Measurements from ENCODE around the gene PRDX2. TPM values are rescaled to one million over a fixed set of nuclear protein-coding genes. Genes with fewer than 3 reads are reported as not detected.

PRDX2 gene
- total RNA-seq, 1 donor from 2014 or later, result 190 TPM

DNA sequence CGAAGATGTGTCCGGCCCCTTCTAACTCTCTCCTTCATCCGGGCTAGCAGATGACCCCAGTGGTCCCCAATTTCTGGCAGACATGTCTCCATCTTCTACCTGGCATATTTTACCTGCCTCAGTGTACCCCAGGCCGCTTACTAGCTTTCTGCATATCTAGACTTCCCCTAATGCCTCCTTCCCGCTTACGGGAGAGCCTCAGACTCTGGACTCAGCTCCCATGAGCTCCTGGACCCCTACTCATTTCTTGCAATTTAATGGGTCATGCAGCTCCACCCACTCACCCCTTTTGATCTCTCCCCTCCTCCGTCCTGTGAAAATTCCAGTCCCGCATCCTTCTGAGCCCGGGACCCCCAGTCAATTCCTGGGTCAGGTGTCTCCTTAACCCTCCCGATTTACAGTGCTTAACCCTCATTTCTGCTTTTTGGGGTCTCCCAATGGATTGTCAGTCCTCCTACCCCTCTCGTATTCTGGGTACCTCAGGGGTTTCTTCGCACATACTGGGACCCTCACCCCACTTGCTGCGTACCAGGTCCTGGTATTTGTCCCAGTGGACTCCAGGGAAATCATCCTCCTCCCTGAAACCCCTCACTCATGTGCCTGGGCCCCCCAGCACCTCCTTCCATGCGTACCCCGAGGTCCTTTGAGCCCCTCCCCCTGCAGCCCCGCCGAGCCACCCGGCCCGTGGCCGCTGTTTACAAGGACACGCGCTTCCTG, 10.8 kb downstream of the PRDX2 start:
- Histone ChIP-seq H3K4me1 (peaks cover 49% of the 10 kb centered on the region), H3K27ac (peak overlapping the region; percentile 97), H3K4me3 (peak overlapping the region; percentile 85 to 96), H3K36me3 (no peaks in the 10 kb centered on the region), H3K27me3 (no peaks in the 10 kb centered on the region), H3K9me3 (no peaks in the 10 kb centered on the region)
- intact Hi-C loops (cut with DNase I), result no loop called here
- TF ChIP-seq POLR2A (IDR thresholded peaks at IDR 0.05) (no peak), POLR2AphosphoS5 (IDR thresholded peaks at IDR 0.05; ENCODE audit: insufficient read depth in 1 of 2, low read depth in 1 of 2) (no peak)
- TF ChIP-seq, protein P1, sequence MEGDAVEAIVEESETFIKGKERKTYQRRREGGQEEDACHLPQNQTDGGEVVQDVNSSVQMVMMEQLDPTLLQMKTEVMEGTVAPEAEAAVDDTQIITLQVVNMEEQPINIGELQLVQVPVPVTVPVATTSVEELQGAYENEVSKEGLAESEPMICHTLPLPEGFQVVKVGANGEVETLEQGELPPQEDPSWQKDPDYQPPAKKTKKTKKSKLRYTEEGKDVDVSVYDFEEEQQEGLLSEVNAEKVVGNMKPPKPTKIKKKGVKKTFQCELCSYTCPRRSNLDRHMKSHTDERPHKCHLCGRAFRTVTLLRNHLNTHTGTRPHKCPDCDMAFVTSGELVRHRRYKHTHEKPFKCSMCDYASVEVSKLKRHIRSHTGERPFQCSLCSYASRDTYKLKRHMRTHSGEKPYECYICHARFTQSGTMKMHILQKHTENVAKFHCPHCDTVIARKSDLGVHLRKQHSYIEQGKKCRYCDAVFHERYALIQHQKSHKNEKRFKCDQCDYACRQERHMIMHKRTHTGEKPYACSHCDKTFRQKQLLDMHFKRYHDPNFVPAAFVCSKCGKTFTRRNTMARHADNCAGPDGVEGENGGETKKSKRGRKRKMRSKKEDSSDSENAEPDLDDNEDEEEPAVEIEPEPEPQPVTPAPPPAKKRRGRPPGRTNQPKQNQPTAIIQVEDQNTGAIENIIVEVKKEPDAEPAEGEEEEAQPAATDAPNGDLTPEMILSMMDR (IDR thresholded peaks at IDR 0.05), result no peak
- DNase-seq (ENCODE audit: extremely low spot score in 2 of 2), result no peak

DNA sequence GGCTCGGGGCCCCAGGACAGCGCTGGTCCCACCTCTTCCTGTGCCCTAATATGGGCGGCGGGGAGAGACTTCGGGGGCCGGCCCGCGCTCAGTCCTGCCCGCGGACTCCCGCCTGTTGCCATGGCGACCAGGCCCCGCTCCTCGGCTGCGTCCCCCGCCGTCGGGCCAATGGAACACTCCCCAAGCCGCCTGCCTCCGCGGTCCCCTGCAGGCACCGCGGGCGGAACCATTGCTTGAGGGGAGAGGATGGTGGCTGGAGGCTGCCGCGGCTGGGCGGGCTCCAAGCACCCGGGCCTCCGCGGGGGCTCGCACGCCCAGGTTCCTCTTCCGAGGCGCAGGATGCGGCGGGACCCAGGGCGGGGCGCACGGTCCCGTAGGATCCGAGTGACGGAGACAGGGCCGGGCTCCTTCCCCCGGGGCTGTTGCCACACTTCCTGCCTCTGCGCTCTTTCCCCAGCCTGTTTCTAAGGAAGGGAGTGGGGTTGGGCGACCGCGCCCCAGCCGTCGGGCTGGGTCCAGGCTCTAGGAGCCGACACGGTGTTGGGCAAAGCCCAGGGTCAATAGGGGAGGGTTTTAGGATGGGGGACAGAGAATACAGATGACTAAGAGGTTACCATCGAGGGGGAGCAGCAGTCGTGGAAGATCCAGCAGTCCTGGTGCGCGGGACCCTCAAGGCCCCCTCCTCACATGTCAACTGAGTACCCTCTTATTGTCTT, 11.5 kb downstream of the PRDX2 start:
- Histone ChIP-seq H3K9me3 (no peaks in the 10 kb centered on the region), H3K27ac (peak overlapping the region; percentile 97), H3K36me3 (no peaks in the 10 kb centered on the region), H3K4me1 (peaks cover 55% of the 10 kb centered on the region), H3K27me3 (no peaks in the 10 kb centered on the region), H3K4me3 (peak overlapping the region; percentile 85 to 96)
- TF ChIP-seq, protein P1 (IDR thresholded peaks at IDR 0.05), result no peak
- TF ChIP-seq POLR2AphosphoS5 (IDR thresholded peaks at IDR 0.05; ENCODE audit: insufficient read depth in 1 of 2, low read depth in 1 of 2) (peak; percentile 90 to 99), POLR2A (IDR thresholded peaks at IDR 0.05) (peak in 1 of 2 donors; percentile 96)
- peak in 1 of 2 donors; percentile 98 for DNase-seq (ENCODE audit: extremely low spot score in 2 of 2)
- intact Hi-C loops (cut with DNase I), result no loop called here

DNA sequence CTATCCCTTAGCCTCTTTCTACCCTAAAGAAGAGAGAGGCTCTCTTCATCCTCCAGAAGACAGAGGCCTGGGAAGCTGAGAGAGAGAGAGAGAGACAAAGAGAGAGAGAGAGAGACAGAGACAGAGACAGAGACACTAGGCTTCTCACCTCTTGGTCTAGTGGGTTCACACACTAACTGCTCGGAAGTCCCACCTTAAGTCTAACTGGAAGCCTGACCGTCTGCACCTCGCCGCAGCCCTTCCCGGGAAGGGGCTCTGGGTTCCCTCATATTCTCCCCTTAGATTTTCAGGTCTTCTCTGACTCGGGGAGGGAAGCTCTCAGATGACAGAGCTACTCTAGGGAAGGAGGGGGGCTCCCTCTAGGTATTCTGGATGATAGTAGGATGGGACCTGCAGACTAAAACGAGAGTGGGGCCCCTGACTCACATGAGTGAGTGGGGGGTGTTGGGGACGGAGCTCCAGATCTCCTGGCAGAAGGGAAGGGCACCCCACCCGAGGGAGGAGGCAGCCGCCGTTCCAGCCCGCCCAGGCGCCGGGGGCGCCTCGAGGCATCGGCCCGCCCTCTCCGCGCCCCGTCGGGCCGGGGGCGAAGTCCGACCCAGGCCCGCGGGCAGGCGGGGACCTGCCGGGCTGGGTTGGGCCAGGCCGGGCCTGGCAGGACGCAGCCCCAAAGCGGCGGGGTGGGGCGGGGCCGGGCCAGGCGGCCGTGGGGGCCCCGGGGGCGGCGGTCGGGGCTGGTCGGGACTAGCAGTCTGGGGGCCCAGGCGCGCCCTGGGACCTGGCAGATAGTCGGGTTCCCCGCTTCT, 12.3 kb downstream of the PRDX2 start:
- H3K4me1 ChIP-seq, result peaks cover 58% of the 10 kb centered on the region
- H3K9me3 ChIP-seq, result no peaks in the 10 kb centered on the region
- TF ChIP-seq, protein P1 (IDR thresholded peaks at IDR 0.05), result no peak
- TF ChIP-seq POLR2A (IDR thresholded peaks at IDR 0.05), result no peak
- TF ChIP-seq POLR2AphosphoS5 (IDR thresholded peaks at IDR 0.05; ENCODE audit: insufficient read depth in 1 of 2, low read depth in 1 of 2), result no peak
- DNase-seq (ENCODE audit: extremely low spot score in 2 of 2), result no peak
- H3K4me3 ChIP-seq, result peak overlapping the region; percentile 85 to 96
- H3K27ac ChIP-seq, result peak overlapping the region; percentile 97
- intact Hi-C loops (cut with DNase I), result no loop called here
- no peaks in the 10 kb centered on the region for H3K27me3 ChIP-seq
- no peaks in the 10 kb centered on the region for H3K36me3 ChIP-seq

DNA sequence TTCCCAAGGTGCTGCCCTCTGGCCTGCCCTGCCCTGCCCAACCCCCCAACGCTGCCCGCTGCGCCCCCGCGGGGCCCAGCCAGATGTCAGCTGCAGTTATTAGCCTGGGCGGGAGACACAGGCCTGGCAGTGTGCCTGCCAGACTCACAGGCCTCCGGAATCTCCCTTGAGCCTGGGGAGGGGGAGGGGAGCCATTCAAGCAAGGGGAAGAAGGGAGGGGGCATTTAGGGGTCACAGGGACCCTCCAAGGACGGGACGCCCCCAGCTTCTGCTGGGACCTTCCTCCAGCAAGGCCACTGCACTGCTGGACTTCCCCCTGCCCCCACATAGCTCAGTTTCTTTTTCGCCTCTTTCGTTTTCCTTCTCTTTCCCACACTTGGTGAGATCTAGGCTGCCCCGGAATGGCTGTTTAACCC, 12.9 kb downstream of the PRDX2 start:
- H3K9me3 ChIP-seq, result no peaks in the 10 kb centered on the region
- peaks cover 58% of the 10 kb centered on the region for H3K4me1 ChIP-seq
- TF ChIP-seq POLR2AphosphoS5 (IDR thresholded peaks at IDR 0.05; ENCODE audit: insufficient read depth in 1 of 2, low read depth in 1 of 2) (peak; percentile 14 to 56), POLR2A (IDR thresholded peaks at IDR 0.05) (no peak)
- DNase-seq (ENCODE audit: extremely low spot score in 2 of 2), result no peak
- no peaks in the 10 kb centered on the region for H3K36me3 ChIP-seq
- peak overlapping the region; percentile 85 to 96 for H3K4me3 ChIP-seq
- peak overlapping the region; percentile 97 for H3K27ac ChIP-seq
- H3K27me3 ChIP-seq, result no peaks in the 10 kb centered on the region
- intact Hi-C loops (cut with DNase I), result no loop called here

DNA sequence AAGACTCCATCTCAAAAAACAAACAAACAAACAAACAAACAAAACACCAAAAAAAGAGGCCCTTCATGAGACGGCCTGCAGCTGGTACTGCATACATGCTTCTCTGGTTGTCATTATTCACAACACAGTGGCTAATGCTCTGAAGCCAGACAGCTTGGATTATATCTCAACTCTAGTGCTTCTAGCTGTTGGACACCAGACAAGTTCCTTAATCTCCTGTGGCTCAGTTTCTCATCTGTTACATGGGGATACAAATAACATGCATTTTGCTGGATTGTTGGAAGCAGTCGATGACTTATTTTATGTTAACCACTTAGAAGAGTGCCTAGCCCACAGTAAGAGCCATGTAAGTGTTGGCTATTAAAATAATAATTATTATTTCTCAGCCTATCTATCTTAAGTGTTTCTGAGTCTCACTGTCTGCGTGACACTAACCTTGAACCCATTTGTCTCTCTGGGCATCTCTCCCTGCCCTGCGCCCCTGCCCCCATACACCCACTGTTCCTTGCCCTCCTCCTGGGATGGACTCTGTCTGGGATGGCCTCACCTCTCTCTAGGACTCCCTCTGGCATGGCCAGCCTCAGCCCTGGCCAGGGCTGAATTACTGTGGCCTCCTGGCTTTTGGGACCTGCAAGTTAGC, 13.4 kb downstream of the PRDX2 start:
- TF ChIP-seq POLR2A (IDR thresholded peaks at IDR 0.05) (no peak), POLR2AphosphoS5 (IDR thresholded peaks at IDR 0.05; ENCODE audit: insufficient read depth in 1 of 2, low read depth in 1 of 2) (no peak)
- TF ChIP-seq, protein P1 (IDR thresholded peaks at IDR 0.05), result no peak
- intact Hi-C loops (cut with DNase I), result no loop called here
- no peak for DNase-seq (ENCODE audit: extremely low spot score in 2 of 2)
- Histone ChIP-seq H3K36me3 (no peaks in the 10 kb centered on the region), H3K4me1 (peaks cover 63% of the 10 kb centered on the region), H3K4me3 (peak overlapping the region; percentile 85 to 96), H3K9me3 (no peaks in the 10 kb centered on the region), H3K27ac (peak overlapping the region; percentile 97), H3K27me3 (no peaks in the 10 kb centered on the region)

Measured in vagina (tissue), 2 donors.